Measurements from ENCODE around the gene SOX18.
A peak's percentile ranks its signal among the peaks of the same experiment; 100 is the strongest.

SOX18 gene

GRCh38 chr20:64063389-64064144 is 14.1 kb upstream of the SOX18 start:
- no peak for DNase-seq (ENCODE audit: low read depth)
- peak overlapping the region; percentile 75 for H3K4me3 ChIP-seq (ENCODE audit: control insufficient read depth, low read depth, low read length)

GRCh38 chr20:64062596-64063388 is 13.4 kb upstream of the SOX18 start, which contains the start of gene TCEA2:
TSS of gene TCEA2 (plus strand) at chr20:64063198. CDS start at chr20:64063313, 115 bp downstream.
- peak within 1 kb of the TSS; percentile 75 for H3K4me3 ChIP-seq (ENCODE audit: control insufficient read depth, low read depth, low read length)
- no peak for TF ChIP-seq CTCF (conservative IDR thresholded peaks at IDR 0.05; ENCODE audit: control insufficient read depth, insufficient read depth, low read depth, low read length)
- DNase-seq (ENCODE audit: low read depth): peak; percentile 95

More at GRCh38 chr20:64063389-64064144, 14.1 kb upstream of the SOX18 start:
- TF ChIP-seq CTCF (conservative IDR thresholded peaks at IDR 0.05; ENCODE audit: control insufficient read depth, insufficient read depth, low read depth, low read length): no peak

- peak overlapping the region; percentile 75 for H3K4me3 ChIP-seq (ENCODE audit: control insufficient read depth, low read depth, low read length)
- TF ChIP-seq CTCF (conservative IDR thresholded peaks at IDR 0.05; ENCODE audit: control insufficient read depth, insufficient read depth, low read depth, low read length): no peak
- no peak for DNase-seq (ENCODE audit: low read depth)
These were observed 12.8 kb upstream of the SOX18 start for GRCh38 chr20:64062276-64062595.

- no peak for DNase-seq (ENCODE audit: low read depth)
- TF ChIP-seq CTCF (conservative IDR thresholded peaks at IDR 0.05; ENCODE audit: control insufficient read depth, insufficient read depth, low read depth, low read length): no peak
- no peak overlapping the region for H3K4me3 ChIP-seq (ENCODE audit: control insufficient read depth, low read depth, low read length)
These were observed 9.1 kb upstream of the SOX18 start for GRCh38 chr20:64058536-64058935.

GRCh38 chr20:64057628-64058498 is 8.4 kb upstream of the SOX18 start:
- H3K4me3 ChIP-seq (ENCODE audit: control insufficient read depth, low read depth, low read length): no peak overlapping the region
- peak; percentile 73 for TF ChIP-seq CTCF (conservative IDR thresholded peaks at IDR 0.05; ENCODE audit: control insufficient read depth, insufficient read depth, low read depth, low read length)
- peak; percentile 48 for DNase-seq (ENCODE audit: low read depth)

- H3K4me3 ChIP-seq (ENCODE audit: control insufficient read depth, low read depth, low read length): no peak overlapping the region
- no peak for TF ChIP-seq CTCF (conservative IDR thresholded peaks at IDR 0.05; ENCODE audit: control insufficient read depth, insufficient read depth, low read depth, low read length)
- DNase-seq (ENCODE audit: low read depth): no peak
These were observed 7.6 kb upstream of the SOX18 start for GRCh38 chr20:64056889-64057627.
